Left colon (tissue), 2 donors: ENCODE measurements around the gene P4HA2. TPM values are rescaled to one million over a fixed set of nuclear protein-coding genes. Genes with fewer than 3 reads are reported as not detected.
A peak's percentile ranks its signal among the peaks of the same experiment; 100 is the strongest.
"Not testable (repeated sequence)": the region's sequence is repeated elsewhere in the genome, so short reads cannot be mapped to it uniquely, and the experiment has no call there.

Source experiments
- ATAC-seq: fragments of 200-7000 bp; cut with Tn5 transposase; one replicate; pipeline ENCODE4 v1.9.1; 2020; ENCODE audit warnings: mild to moderate bottlenecking, moderate library complexity
- DNase-seq, 2 donors: peaks; one replicate each; pipeline ENCODE4 v3.0.0-alpha.2; 2020
- intact Hi-C, 2 donors: fragments of 100-400 bp; cut with DNase I in 1 of 2; cut with micrococcal nuclease in 1 of 2; formaldehyde crosslinking; loops; one replicate each; pipeline versions ENCODE4 v1.11.2 to v1.14.0; 2022; cut with DNase I, micrococcal nuclease
- microRNA-seq, 2 donors: library from miRNA; unstranded; fragments of <30 nt; microRNA quantifications; one replicate each; pipeline versions ENCODE4 v1.1.0 to v1.2.0, GENCODE V29; 2020
- total RNA-seq, 2 donors: library from RNA; stranded (reverse); fragmentation: NEBNext Ultra II Directional; extraction: Animal tissue kit (Norgen Biotek cat#: 25700); gene quantifications; one replicate each; pipeline ENCODE4 v1.2.1, GENCODE V29; 2021
- donor health status: DM: no; HTN: no; CAD: no.
- donor health status: DM: yes; HTN: yes; CAD: no.

P4HA2 gene
- total RNA-seq, 2 donors from 2014 or later, result 56.7 to 69.4 TPM

- intact Hi-C loops, result no loop called here
- DNase-seq (peak in 1 of 2 donors; percentile 15), ATAC-seq (peak; percentile 37)
Observed at GRCh38 chr5:132181011-132181629, 46.5 kb downstream of the P4HA2 start.

DNA sequence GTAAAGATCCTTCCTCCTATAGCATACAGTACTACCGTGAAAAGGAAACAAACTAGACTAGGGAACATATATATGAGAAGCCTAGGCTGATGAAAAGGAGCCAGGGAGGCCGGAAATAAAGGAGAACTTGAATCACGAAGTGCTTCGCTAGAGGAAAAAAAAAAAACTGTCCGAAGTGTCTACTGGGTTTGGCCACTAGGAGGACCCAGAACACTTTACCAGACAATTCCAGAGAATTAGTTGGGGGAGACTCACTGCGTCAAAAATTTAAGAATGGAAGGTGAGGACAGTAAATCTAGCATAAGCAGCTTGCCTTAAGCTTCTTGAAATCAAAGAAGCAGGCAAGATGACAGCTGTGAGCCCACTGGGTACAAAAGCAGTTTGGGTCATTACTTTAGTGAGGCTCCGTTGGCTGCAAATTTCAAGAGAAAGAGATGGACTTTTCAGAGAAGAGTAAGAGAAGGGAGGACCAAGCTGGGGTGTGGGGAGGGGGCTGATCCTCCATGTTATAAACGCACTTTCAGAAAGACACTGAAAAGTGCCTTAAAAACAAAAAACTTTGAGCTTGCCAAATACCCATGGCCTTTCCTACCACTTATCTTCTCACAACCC lies 47.4 kb downstream of the P4HA2 start:
- ATAC-seq (peak; percentile 69), DNase-seq (no peak)
- intact Hi-C loops, result no loop called here

- no peak for DNase-seq
- ATAC-seq, result no peak
- intact Hi-C loops, result no loop called here
Observed at GRCh38 chr5:132179405-132179804, 48.2 kb downstream of the P4HA2 start.

GRCh38 chr5:132177691-132178149 lies 49.9 kb downstream of the P4HA2 start:
- DNase-seq, result no peak
- no peak for ATAC-seq
- intact Hi-C loops, result no loop called here

DNA sequence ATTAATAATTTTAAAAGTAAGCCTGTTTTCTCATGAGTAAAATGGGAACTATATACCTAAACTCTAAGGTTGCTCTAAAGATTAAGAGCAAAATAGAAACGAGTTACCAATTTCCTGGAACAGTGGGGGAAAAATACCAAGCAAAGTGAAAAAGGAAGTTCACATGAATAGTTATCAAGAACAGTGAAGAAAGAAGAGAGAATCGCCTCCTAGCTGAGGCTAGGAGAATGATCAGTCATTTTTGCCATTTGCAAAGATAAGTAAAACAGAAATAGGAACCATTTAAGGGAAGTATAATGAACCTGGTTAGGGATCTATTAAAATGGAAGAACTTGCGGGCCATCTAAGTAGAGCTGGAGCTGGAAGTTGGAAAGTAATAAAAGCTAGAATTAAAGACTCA lies 50.7 kb downstream of the P4HA2 start:
- DNase-seq (no peak), ATAC-seq (no peak)
- intact Hi-C loops, result no loop called here

DNA sequence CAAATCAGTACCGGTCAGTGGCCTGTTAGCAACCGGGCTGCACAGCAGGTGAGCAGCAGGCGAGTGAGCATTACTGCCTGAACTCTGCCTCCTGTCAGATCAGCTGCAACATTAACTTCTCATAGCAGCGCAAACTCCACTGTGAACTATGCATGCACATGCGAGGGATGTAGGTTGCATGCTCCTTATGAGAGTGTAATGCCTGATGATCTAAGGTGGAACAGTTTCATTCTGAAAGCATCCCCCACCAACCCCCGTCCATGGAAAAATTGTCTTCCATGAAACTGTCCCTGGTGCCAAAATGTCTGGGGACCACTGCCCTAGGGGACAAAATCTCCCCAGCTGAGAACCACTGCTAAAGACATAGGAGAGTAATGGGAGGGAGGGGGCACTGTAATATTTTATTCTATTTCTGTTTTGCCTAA lies 51.1 kb downstream of the P4HA2 start:
- intact Hi-C loops, result no loop called here
- no peak for DNase-seq
- no peak for ATAC-seq

DNA sequence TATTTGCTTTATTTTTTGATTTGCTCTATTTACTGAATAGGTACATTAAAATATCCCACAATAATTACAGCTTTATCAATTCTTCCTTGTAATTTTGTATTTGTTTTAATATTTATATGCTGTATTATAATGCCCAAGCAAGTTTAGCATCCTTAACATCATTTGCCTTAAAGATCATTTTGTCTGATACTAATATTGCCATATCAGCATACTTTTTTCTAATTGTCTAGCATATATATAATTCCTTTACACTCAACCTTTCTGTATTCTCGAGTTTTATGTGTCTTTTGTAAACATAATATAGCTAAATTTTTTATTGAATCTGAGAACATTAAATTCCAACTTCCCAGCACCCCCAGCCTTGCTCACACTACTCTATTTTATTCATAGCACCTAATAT lies 64.7 kb downstream of the P4HA2 start:
- ATAC-seq (no peak), DNase-seq (no peak)
- intact Hi-C loops, result no loop called here

- DNase-seq, ATAC-seq, intact Hi-C loops: not testable (repeated sequence)
Observed at GRCh38 chr5:132161574-132162326, 65.9 kb downstream of the P4HA2 start.

- intact Hi-C loops, result no loop called here
- ATAC-seq (no peak), DNase-seq (no peak)
Observed at GRCh38 chr5:132156413-132156812, 71.2 kb downstream of the P4HA2 start.

DNA sequence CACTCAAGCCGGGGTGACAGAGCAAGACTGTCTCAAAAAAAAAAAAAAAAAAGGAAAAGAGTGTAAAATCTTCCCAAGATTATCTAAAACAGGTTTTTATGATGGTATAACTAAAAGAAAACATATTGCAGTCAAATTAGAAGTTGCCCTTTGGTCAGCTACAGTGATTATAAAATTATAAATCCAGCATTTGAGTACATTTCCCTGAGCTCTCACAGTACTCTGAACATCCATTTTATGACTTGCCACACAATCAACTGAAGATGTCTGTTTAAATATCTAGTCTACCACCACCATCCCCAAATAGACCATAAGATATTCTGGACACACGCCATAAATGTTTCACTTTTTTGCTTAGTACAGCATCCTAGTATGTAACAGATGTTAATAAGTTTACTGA lies 77.1 kb downstream of the P4HA2 start:
- DNase-seq, result no peak
- intact Hi-C loops, result no loop called here
- ATAC-seq, result peak; percentile 90

GRCh38 chr5:132147663-132148062 lies 80.0 kb downstream of the P4HA2 start:
- intact Hi-C loops, result no loop called here
- ATAC-seq (no peak), DNase-seq (no peak)

- intact Hi-C loops, DNase-seq, ATAC-seq: not testable (repeated sequence)
Observed at GRCh38 chr5:132145326-132145725, 82.3 kb downstream of the P4HA2 start.

- ATAC-seq (no peak), DNase-seq (no peak)
- intact Hi-C loops, result no loop called here
Observed at GRCh38 chr5:132143148-132143547, 84.5 kb downstream of the P4HA2 start.

DNA sequence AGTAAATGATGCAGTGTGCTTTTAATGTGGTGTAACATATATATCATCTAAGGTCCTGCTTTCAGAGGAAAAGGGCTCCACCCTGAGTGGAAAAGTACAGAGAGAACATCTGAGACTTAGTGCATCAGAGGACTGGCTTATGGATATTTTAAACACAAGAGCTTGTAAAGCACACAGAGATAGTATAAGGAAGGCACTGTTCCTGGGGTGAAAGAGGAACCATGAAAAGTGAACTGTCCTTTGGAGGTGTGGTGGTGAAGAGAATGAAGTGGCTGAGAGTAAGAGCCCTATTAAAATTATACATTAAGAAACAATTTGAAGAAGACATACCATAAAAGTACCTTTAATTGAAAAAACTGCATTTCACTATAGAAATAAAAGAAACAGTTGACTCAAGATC lies 85.2 kb downstream of the P4HA2 start:
- intact Hi-C loops, result no loop called here
- ATAC-seq, result no peak

More for the DNA sequence above, 85.2 kb downstream of the P4HA2 start:
- no peak for DNase-seq

Small RNA genes within 50 kb of the gene (microRNA-seq; reads per million reads assigned to microRNA genes)
- 0 reads per million in 2 donors for gene MIR6830

Other genes starting within 250 kb of the P4HA2 start
- under 1 TPM; 0.58 to 0.59 TPM for gene ACSL6, start 216.2 kb downstream of the P4HA2 start, total RNA-seq
- not detected for gene IL3, start 167.2 kb downstream of the P4HA2 start, total RNA-seq
- gene CSF2, start 154.1 kb downstream of the P4HA2 start, total RNA-seq, result not detected
- gene PDLIM4, start 29.8 kb upstream of the P4HA2 start, total RNA-seq, result 10 to 100 TPM in 1 of 2 donors, 1 to 10 TPM in 1; 1.5 to 11.9 TPM
- gene SLC22A4, start 66.5 kb upstream of the P4HA2 start, total RNA-seq, result 1 to 10 TPM; 3.8 to 7.3 TPM
- gene SLC22A5, start 141.9 kb upstream of the P4HA2 start, total RNA-seq, result 10 to 100 TPM; 35.2 to 59.3 TPM